Duodenal mucosa (tissue), 2 donors: ENCODE data around the gene TOE1.

ENCODE experiments used
- H3K27ac ChIP-seq: one replicate; pipeline ENCODE4 v1.7.0; 2013; ENCODE audit warnings: low read depth, low read length
- H3K27me3 ChIP-seq, 2 donors: one replicate each; pipeline ENCODE4 v1.7.0; 2013; ENCODE audit warnings: low read length in 2 of 2, control low read depth in 1 of 2; ENCODE audit not compliant: insufficient read depth in 2 of 2, control insufficient read depth in 1 of 2
- H3K36me3 ChIP-seq, 2 donors: one replicate each; pipeline ENCODE4 v1.7.0; 2013; ENCODE audit warnings: low read length in 2 of 2, control low read depth in 1 of 2; ENCODE audit not compliant: insufficient read depth in 2 of 2, control insufficient read depth in 1 of 2
- H3K4me1 ChIP-seq, 2 donors: one replicate each; pipeline ENCODE4 v1.7.0; 2013; ENCODE audit warnings: low read length in 2 of 2, control low read depth in 1 of 2; ENCODE audit not compliant: insufficient read depth in 2 of 2, control insufficient read depth in 1 of 2
- H3K4me3 ChIP-seq, 2 donors: one replicate each; pipeline ENCODE4 v1.7.0; 2013; ENCODE audit warnings: low read length in 2 of 2, low read depth in 1 of 2
- H3K9ac ChIP-seq, 2 donors: one replicate each; pipeline ENCODE4 v1.7.0; 2013; ENCODE audit warnings: low read length in 2 of 2, low read depth in 1 of 2
- H3K9me3 ChIP-seq, 2 donors: one replicate each; pipeline ENCODE4 v1.7.0; 2013; ENCODE audit warnings: low read length in 2 of 2, control low read depth in 1 of 2; ENCODE audit not compliant: control insufficient read depth in 1 of 2

The TOE1 gene

GRCh38 chr1:45304311-45305081, 35.5 kb upstream of the TOE1 start:
- no peaks in the 10 kb centered on the region for H3K27me3 ChIP-seq
- peak overlapping the region; percentile 89 for H3K27ac ChIP-seq
- H3K9me3 ChIP-seq = no peaks in the 10 kb centered on the region
- no peaks in the 10 kb centered on the region for H3K36me3 ChIP-seq
- H3K4me3 ChIP-seq = peak overlapping the region; percentile 86 to 94
- peaks cover 8 to 11% of the 10 kb centered on the region in 2 donors for H3K4me1 ChIP-seq
- H3K9ac ChIP-seq = peak overlapping the region; percentile 84 to 95

- no peaks in the 10 kb centered on the region for H3K36me3 ChIP-seq
These were observed 34.7 kb upstream of the TOE1 start for GRCh38 chr1:45305231-45305630.

GRCh38 chr1:45306319-45306718, 33.7 kb upstream of the TOE1 start:
- Histone ChIP-seq H3K9ac (no peak overlapping the region), H3K27me3 (no peaks in the 10 kb centered on the region), H3K4me3 (no peak overlapping the region), H3K27ac (no peak overlapping the region), H3K4me1 (peaks cover 8 to 11% of the 10 kb centered on the region in 2 donors), H3K9me3 (no peaks in the 10 kb centered on the region), H3K36me3 (no peaks in the 10 kb centered on the region)

More at GRCh38 chr1:45305231-45305630, 34.7 kb upstream of the TOE1 start:
- Histone ChIP-seq H3K27ac (no peak overlapping the region), H3K4me1 (peaks cover 8 to 11% of the 10 kb centered on the region in 2 donors), H3K9me3 (no peaks in the 10 kb centered on the region), H3K9ac (peak overlapping the region in 1 of 2 donors; percentile 95), H3K4me3 (no peak overlapping the region), H3K27me3 (no peaks in the 10 kb centered on the region)

GRCh38 chr1:45306905-45307304, 33.1 kb upstream of the TOE1 start:
- no peaks in the 10 kb centered on the region for H3K27me3 ChIP-seq
- no peaks in the 10 kb centered on the region for H3K36me3 ChIP-seq
- no peak overlapping the region for H3K9ac ChIP-seq
- H3K4me1 ChIP-seq = peaks cover 8 to 11% of the 10 kb centered on the region in 2 donors
- H3K27ac ChIP-seq = no peak overlapping the region
- H3K4me3 ChIP-seq = no peak overlapping the region
- no peaks in the 10 kb centered on the region for H3K9me3 ChIP-seq

DNA sequence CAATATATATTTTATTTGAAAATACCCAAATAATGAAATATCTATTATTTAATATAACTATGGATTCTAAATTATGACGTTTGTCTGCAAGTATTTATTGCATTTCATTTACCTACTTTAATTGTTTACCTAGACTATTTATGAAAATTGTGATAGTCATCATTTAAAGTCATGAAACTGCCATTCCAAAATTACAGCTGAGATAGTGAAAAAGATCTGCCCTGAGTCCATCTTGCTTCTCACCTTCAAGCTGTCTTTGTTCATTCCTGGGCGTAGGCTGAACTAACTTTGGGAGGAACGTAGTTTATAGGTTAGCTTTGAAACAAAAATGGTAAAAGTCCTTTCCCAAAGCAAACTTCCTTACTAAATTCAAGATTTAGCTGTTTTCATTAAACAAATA, 25.7 kb upstream of the TOE1 start:
- H3K4me3 ChIP-seq = no peak overlapping the region
- no peaks in the 10 kb centered on the region for H3K36me3 ChIP-seq
- no peaks in the 10 kb centered on the region for H3K4me1 ChIP-seq
- no peak overlapping the region for H3K9ac ChIP-seq
- H3K27ac ChIP-seq = no peak overlapping the region
- no peaks in the 10 kb centered on the region for H3K27me3 ChIP-seq
- H3K9me3 ChIP-seq = no peaks in the 10 kb centered on the region

- no peaks in the 10 kb centered on the region for H3K36me3 ChIP-seq
- no peaks in the 10 kb centered on the region for H3K4me1 ChIP-seq
- no peak overlapping the region for H3K4me3 ChIP-seq
- no peak overlapping the region for H3K9ac ChIP-seq
- no peak overlapping the region for H3K27ac ChIP-seq
- no peaks in the 10 kb centered on the region for H3K9me3 ChIP-seq
- no peaks in the 10 kb centered on the region for H3K27me3 ChIP-seq
These were observed 22.8 kb upstream of the TOE1 start for GRCh38 chr1:45317166-45317565.

DNA sequence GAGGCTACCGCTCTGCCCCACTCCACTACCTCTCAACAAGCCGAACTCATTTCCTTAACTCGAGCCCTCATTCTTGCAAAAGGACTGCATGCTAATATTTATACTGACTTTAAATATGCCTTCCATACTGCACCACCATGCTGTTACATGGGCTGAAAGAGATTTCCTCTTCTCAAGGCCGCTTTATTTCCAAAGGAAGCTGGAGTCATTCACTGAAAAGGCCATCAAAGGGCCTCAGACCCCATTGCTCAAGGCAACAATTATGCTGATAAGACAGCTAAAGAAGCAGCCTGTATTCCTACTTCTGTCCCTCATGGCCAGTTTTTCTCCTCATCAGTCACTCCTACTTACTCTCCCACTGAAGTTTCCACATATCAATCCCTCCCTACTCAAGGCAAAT, 20.2 kb upstream of the TOE1 start:
- Histone ChIP-seq H3K9ac (no peak overlapping the region), H3K4me3 (no peak overlapping the region), H3K4me1 (no peaks in the 10 kb centered on the region), H3K27ac (no peak overlapping the region), H3K9me3 (no peaks in the 10 kb centered on the region), H3K36me3 (no peaks in the 10 kb centered on the region), H3K27me3 (no peaks in the 10 kb centered on the region)

GRCh38 chr1:45321444-45321843, 18.5 kb upstream of the TOE1 start:
- Histone ChIP-seq H3K36me3 (no peaks in the 10 kb centered on the region), H3K9me3 (no peaks in the 10 kb centered on the region), H3K9ac (no peak overlapping the region), H3K4me3 (no peak overlapping the region), H3K4me1 (peaks cover 5 to 6% of the 10 kb centered on the region in 2 donors), H3K27me3 (no peaks in the 10 kb centered on the region), H3K27ac (no peak overlapping the region)

DNA sequence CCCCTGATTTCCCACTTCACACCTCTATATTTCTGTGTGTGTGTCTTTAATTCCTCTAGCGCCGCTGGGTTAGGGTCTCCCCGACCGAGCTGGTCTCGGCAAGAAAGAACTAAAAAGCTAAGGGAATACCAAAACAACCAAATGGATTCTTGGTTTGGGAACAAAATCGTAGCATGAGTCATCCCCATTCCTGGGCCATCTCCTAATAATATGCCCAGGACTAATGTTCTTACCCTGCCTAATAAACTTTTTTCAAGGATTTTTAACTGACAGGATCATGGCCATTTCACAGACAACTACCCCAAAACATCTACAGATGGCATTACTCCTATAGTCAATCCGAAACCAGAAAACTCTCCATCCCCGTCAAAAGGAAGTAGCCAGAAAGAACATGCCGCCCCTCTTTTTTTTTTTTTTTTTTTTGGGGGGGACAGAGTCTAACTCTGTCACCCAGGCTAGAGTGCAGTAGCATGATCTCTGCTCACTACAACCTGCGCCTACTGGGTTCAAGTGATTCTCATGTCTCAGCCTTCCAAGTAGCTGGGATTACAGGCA, 17.4 kb upstream of the TOE1 start:
- no peak overlapping the region for H3K27ac ChIP-seq
- H3K4me1 ChIP-seq = peaks cover 12 to 14% of the 10 kb centered on the region in 2 donors
- no peaks in the 10 kb centered on the region for H3K9me3 ChIP-seq
- H3K36me3 ChIP-seq = no peaks in the 10 kb centered on the region
- H3K27me3 ChIP-seq = no peaks in the 10 kb centered on the region
- H3K9ac ChIP-seq = no peak overlapping the region
- H3K4me3 ChIP-seq = no peak overlapping the region

DNA sequence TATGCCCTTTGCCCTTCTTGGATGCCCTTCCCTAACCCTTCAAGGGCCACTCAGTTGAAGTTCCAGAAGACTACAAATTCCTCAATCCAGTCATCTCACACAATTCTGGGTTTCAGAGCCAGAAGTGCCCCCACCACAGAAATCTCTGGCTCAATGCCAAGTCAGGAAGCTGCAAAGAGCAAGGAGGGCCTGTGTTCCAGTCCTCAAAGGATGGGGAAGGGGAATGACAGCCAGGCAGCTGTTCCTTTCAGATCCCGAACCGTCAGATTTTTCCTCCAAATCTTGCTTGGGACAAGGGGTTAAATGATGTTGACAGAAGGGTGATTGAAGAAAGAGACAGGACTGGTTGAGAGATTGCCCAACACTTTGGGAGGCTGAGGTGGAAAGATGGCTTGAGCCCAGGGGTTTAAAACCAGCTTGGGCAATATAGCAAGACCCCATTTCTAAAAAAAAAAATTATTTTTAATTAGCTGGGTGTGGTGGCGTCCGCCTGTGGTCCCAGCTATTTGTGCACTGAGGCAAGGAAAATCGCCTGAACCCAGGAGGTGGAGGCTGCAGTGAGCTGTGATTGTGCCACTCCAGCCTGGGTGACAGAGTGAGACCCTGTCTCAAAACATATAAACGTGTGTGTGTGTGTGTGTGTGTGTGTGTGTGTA, 14.0 kb upstream of the TOE1 start:
- peak overlapping the region; percentile 76 for H3K4me3 ChIP-seq
- H3K9ac ChIP-seq = peak overlapping the region in 1 of 2 donors; percentile 43
- no peak overlapping the region for H3K27ac ChIP-seq
- no peaks in the 10 kb centered on the region for H3K9me3 ChIP-seq
- no peaks in the 10 kb centered on the region for H3K27me3 ChIP-seq
- peaks cover 3 to 7% of the 10 kb centered on the region in 2 donors for H3K36me3 ChIP-seq
- peaks cover 14 to 20% of the 10 kb centered on the region in 2 donors for H3K4me1 ChIP-seq
